ENCODE results near the gene NOSTRIN. TPM values are rescaled to one million over a fixed set of nuclear protein-coding genes. Genes with fewer than 3 reads are reported as not detected.

NOSTRIN gene
- polyA plus RNA-seq, 3 donors, result not detected

GRCh38 chr2:168895771-168896170 is 93.3 kb downstream of the NOSTRIN start:
- H3K36me3 ChIP-seq (replicated peaks in 1 of 2; ENCODE audit: control insufficient read depth in 1 of 2, insufficient read depth in 2 of 2, low read length in 2 of 2), result no peaks in the 10 kb centered on the region

DNA sequence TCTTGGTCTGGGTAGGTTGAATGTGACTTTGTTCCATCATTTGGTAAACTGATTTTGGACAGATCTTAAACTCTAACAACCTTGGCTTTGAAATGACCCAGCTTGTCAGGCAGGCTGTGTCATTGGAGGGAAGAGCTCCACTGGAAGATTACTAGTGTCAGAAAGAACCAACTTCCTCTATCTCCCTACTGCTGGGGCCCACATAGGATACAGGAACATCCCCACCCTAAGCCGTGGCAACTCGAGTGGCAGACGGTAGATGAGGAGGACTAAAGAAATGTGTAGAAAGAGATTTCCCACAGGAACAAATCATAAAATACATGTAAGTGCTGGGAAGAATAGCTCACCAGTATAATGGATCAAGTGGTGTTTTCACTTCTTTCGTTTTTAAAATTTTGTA is 94.3 kb downstream of the NOSTRIN start:
- Mint-ChIP-seq H3K27ac (peak overlapping the region in 1 of 7 donors; percentile 39), H3K36me3 (no peaks in the 10 kb centered on the region), H3K4me1 (peaks cover 8% of the 10 kb centered on the region), H3K4me3 (no peak overlapping the region), H3K27me3 (ENCODE audit: low read depth in 3 of 3) (peaks cover 3 to 8% (median 5%) of the 10 kb centered on the region in 3 donors), H3K9me3 (no peaks in the 10 kb centered on the region)
- peak; percentile 9 to 22 (median 10) for DNase-seq
- H3K27ac ChIP-seq (ENCODE audit: low read depth in 1 of 2, low read length in 2 of 2), result no peak overlapping the region
- no peaks in the 10 kb centered on the region for H4K20me1 ChIP-seq (ENCODE audit: insufficient read depth, low read length)
- no peaks in the 10 kb centered on the region for H3K79me2 ChIP-seq (ENCODE audit: insufficient read depth, low read length)
- peaks cover 2 to 3% of the 10 kb centered on the region in 2 donors for H3K27me3 ChIP-seq (ENCODE audit: control insufficient read depth in 2 of 2, insufficient read depth in 2 of 2, low read length in 2 of 2)
- TF ChIP-seq, protein P1, sequence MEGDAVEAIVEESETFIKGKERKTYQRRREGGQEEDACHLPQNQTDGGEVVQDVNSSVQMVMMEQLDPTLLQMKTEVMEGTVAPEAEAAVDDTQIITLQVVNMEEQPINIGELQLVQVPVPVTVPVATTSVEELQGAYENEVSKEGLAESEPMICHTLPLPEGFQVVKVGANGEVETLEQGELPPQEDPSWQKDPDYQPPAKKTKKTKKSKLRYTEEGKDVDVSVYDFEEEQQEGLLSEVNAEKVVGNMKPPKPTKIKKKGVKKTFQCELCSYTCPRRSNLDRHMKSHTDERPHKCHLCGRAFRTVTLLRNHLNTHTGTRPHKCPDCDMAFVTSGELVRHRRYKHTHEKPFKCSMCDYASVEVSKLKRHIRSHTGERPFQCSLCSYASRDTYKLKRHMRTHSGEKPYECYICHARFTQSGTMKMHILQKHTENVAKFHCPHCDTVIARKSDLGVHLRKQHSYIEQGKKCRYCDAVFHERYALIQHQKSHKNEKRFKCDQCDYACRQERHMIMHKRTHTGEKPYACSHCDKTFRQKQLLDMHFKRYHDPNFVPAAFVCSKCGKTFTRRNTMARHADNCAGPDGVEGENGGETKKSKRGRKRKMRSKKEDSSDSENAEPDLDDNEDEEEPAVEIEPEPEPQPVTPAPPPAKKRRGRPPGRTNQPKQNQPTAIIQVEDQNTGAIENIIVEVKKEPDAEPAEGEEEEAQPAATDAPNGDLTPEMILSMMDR (IDR thresholded peaks at IDR 0.05), result no peak
- no peak overlapping the region for H2AFZ ChIP-seq (ENCODE audit: insufficient read depth, low read depth, low read length, poor library complexity, severe bottlenecking)
- H3K4me2 ChIP-seq (replicated peaks; ENCODE audit: extremely low read depth, low read length, poor library complexity, severe bottlenecking), result no peak overlapping the region
- no peaks in the 10 kb centered on the region for H3K9me3 ChIP-seq (replicated peaks in 1 of 2; ENCODE audit: control insufficient read depth in 1 of 2, insufficient read depth in 1 of 2, low read length in 2 of 2)
- intact Hi-C loops (cut with micrococcal nuclease), result no loop called here
- no CpG with 5 or more reads among the region's 4 CpGs for WGBS (ENCODE audit: insufficient coverage)
- no peak overlapping the region for H3K4me3 ChIP-seq (replicated peaks in 1 of 3; ENCODE audit: low read depth in 2 of 3, low read length in 3 of 3)
- H3K9ac ChIP-seq (ENCODE audit: insufficient read depth, low read length, poor library complexity, severe bottlenecking), result no peak overlapping the region
- H3K4me1 ChIP-seq (ENCODE audit: control insufficient read depth in 1 of 2, insufficient read depth in 2 of 2, low read length in 2 of 2), result no peaks in the 10 kb centered on the region
- no peaks in the 10 kb centered on the region for H3K36me3 ChIP-seq (replicated peaks in 1 of 2; ENCODE audit: control insufficient read depth in 1 of 2, insufficient read depth in 2 of 2, low read length in 2 of 2)

More at GRCh38 chr2:168895771-168896170, 93.3 kb downstream of the NOSTRIN start:
- no peak for DNase-seq
- no peaks in the 10 kb centered on the region for H4K20me1 ChIP-seq (ENCODE audit: insufficient read depth, low read length)
- Mint-ChIP-seq H3K9me3 (no peaks in the 10 kb centered on the region), H3K4me1 (peaks cover 9% of the 10 kb centered on the region), H3K27me3 (ENCODE audit: low read depth in 3 of 3) (peaks cover 3 to 8% (median 7%) of the 10 kb centered on the region in 3 donors), H3K36me3 (no peaks in the 10 kb centered on the region), H3K4me3 (no peak overlapping the region), H3K27ac (no peak overlapping the region)
- H3K4me1 ChIP-seq (ENCODE audit: control insufficient read depth in 1 of 2, insufficient read depth in 2 of 2, low read length in 2 of 2), result peaks cover 0 to 1% of the 10 kb centered on the region in 2 donors
- H3K9me3 ChIP-seq (replicated peaks in 1 of 2; ENCODE audit: control insufficient read depth in 1 of 2, insufficient read depth in 1 of 2, low read length in 2 of 2), result no peaks in the 10 kb centered on the region
- no peak overlapping the region for H3K9ac ChIP-seq (ENCODE audit: insufficient read depth, low read length, poor library complexity, severe bottlenecking)
- intact Hi-C loops (cut with micrococcal nuclease), result no loop called here
- no peak overlapping the region for H2AFZ ChIP-seq (ENCODE audit: insufficient read depth, low read depth, low read length, poor library complexity, severe bottlenecking)
- TF ChIP-seq, protein P1 (IDR thresholded peaks at IDR 0.05), result no peak
- no peak overlapping the region for H3K27ac ChIP-seq (ENCODE audit: low read depth in 1 of 2, low read length in 2 of 2)
- no peak overlapping the region for H3K4me2 ChIP-seq (replicated peaks; ENCODE audit: extremely low read depth, low read length, poor library complexity, severe bottlenecking)
- H3K79me2 ChIP-seq (ENCODE audit: insufficient read depth, low read length), result no peaks in the 10 kb centered on the region
- peaks cover 3% of the 10 kb centered on the region in 2 donors for H3K27me3 ChIP-seq (ENCODE audit: control insufficient read depth in 2 of 2, insufficient read depth in 2 of 2, low read length in 2 of 2)
- H3K4me3 ChIP-seq (replicated peaks in 1 of 3; ENCODE audit: low read depth in 2 of 3, low read length in 3 of 3), result no peak overlapping the region
